Cardiac septum (tissue), 1 donor: ENCODE results near the gene DEFB114. TPM values are rescaled to one million over a fixed set of nuclear protein-coding genes. Genes with fewer than 3 reads are reported as not detected.

Experiments used
- DNase-seq: peaks from one replicate; pipeline ENCODE4 v3.0.0-alpha.2; 2020; ENCODE audit warnings: low spot score
- intact Hi-C: fragments of 100-400 bp; cut with DNase I; formaldehyde crosslinking; loops from one replicate; pipeline ENCODE4 v1.14.0; 2022
- total RNA-seq: library from RNA; stranded (reverse); fragmentation: NEBNext Ultra II Directional; extraction: Animal tissue kit (Norgen Biotek cat#: 25700); gene quantifications from one replicate; pipeline ENCODE4 v1.2.1, GENCODE V29; 2021
- donor health status: DM: no; HTN: no; CAD: no.

The DEFB114 gene
- total RNA-seq, 1 donor from 2014 or later = not detected

- DNase-seq = no peak
- intact Hi-C loops = no loop called here
Observed at GRCh38 chr6:49939993-49940498, 23.9 kb downstream of the DEFB114 start.

DNA sequence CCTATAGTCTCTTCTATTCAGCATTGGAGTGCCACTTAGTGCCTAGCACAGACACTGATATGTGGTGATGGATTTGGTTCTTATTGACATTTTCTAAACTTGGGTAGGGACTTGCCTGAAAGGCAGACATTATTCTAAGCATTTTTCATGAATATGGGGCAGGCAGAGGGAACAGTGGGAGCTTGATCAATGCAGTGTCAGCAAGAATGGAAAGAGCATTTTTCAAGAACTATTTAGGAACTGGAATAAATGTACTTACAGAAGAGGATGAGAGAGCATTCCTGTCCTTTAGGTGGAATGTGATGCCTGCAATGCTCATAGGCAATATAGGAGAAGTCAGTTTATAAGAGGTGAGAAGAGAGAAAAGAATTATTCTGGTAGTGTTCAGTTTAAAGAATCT lies 26.2 kb downstream of the DEFB114 start:
- DNase-seq = no peak
- intact Hi-C loops = no loop called here

DNA sequence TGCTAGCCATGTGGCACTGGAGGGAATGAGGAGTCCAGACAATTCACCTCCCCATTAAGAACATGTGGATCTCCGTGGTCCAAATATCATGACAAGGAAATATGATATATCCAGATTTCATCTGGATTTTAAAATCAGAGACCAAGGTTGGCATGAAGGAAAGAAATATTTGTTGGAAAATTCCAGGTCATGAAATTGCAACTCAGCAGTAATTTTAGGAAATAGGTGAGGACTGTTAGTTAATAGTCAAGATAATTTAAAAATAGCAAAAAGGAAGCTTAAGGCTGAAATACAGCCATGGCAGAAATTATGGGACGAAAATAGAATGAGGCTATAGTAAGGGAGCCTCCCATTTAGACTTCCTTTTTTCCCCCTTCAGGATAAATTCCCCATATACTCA lies 26.9 kb downstream of the DEFB114 start:
- intact Hi-C loops = no loop called here
- DNase-seq = no peak

DNA sequence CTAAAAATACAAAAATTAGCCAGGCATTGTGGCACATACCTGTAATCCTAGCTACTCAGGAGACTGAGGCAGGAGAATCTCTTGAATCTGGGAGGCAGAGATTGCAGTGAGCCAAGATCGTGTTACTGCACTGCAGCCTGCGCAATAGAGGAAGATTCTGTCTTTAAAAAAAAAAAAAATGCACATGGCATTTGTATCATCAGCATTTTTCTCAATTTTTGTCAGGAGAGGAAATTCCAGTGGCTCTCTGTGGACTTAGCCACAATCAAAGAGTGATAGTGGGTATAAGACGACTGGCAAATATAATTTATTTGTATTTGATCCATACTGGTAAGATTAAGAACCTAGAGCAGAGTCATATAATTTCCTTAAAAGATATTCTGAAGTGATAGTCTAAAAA lies 28.6 kb downstream of the DEFB114 start:
- intact Hi-C loops = no loop called here

DNA sequence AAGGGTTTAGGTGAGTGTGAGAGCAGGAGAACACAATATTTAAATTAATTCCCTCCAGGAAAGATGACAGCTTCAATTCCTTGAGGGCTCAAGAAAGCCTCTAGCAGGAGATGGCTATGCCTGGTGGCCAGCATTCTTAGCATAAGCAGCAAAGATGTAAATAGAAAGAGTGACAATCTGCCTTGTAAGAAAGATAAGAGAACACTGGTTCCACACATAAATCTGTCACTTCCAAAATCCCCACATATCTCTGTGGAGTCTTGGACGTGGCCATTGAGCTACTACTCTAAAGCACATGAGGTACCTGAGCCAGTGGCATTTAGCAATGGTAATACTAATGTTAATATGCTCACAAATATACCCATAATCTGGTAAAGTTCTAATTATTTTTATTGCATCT lies 29.2 kb downstream of the DEFB114 start:
- DNase-seq = no peak
- intact Hi-C loops = no loop called here

More for the DNA sequence above, 28.6 kb downstream of the DEFB114 start:
- no peak for DNase-seq

DNA sequence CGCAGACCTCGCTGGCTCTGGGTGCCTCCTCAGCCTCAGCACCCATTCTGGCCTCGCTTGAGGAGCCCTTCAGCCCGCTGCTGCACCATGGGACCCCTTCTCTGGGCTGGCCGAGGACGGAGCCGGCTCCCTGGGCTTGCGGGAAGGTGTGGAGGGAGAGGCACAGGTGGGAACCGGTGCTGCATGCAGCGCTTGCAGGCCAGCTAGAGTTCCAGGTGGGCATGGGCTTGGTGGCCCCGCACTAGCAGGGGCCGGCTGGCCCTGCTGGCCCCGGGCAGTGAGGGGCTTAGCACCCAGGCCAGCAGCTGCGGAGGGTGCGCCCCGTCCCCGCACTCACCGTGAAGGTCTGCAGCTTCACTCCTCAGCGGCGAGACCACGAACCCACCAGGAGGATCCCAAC lies 30.4 kb downstream of the DEFB114 start:
- intact Hi-C loops = no loop called here
- DNase-seq = peak; percentile 68

DNA sequence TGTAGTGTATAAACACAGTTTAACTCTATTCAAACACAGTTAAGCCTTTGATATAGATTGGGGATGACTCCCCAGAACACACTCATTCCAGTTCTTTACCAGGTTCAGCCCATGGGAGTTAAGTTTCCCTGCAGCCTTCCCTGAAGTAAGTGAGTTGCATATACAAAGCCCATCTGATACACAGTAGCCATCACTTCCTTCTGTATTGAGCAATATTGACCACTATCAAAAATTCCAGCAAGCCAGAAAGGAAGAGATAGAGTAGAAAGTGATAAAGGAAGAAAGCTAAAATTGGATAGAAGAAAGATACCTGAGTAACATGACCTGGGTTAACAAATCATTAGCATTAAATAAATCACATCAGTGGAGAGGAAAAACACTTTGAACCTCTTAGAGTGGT lies 34.6 kb downstream of the DEFB114 start:
- DNase-seq = no peak
- intact Hi-C loops = no loop called here

DNA sequence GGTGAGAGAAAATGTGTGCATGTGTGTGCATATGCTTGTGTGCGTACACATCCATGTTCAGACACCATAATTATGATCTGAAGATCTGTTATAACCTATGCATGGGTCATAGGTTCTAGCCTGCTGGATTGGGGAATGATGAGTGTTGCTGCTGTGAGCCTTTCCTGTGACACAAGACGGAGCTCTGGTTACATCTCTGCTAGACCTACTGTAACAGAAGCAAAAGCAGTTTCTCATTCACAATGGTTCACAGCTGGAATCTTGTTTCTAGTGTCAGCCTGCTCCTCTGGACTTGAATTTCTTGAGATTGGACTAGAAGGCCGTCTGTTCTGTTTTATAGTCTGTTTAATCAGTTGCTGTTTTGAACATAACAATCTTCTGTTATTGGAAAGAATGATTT lies 40.1 kb downstream of the DEFB114 start:
- intact Hi-C loops = no loop called here
- no peak for DNase-seq

GRCh38 chr6:49919935-49920644 lies 43.9 kb downstream of the DEFB114 start:
- intact Hi-C loops = no loop called here
- no peak for DNase-seq

DNA sequence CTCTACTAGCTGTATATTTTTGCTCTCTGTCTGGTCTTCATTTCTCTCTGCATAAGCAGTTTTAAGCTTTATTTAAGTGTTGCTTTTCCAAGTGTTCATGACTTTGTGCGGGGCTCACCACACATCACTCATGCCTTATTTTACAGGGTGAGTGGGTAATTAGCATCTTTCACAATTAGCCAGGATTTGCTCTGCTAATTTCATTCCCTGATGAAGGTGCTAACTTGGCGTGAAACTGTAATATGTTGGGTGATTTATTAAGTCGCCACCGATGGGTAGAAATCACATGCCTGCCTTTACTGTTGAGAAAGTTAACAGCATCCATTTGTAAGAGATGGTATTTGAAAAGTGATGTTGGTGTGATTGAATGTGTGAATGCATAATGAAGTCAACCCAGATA lies 44.7 kb downstream of the DEFB114 start:
- no peak for DNase-seq
- intact Hi-C loops = no loop called here

DNA sequence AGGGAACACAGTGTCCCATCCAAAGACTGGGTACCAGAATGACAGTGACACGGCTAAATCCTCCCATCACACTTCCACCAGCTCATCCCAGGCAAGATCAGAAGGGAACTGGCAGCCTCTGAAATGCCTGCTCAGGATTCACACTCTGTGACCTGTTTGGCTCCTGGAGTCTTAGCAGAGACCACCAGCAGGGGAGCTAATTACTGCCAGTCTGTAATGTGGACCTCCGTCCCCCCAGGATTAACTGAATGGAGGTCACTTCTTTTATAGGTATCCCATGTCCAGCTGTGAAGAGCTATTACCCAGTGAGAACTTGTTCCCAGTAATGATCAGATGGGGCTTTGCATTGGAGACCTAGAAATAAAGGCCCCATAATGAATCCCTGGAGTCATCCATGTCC lies 45.2 kb downstream of the DEFB114 start:
- DNase-seq = no peak

DNA sequence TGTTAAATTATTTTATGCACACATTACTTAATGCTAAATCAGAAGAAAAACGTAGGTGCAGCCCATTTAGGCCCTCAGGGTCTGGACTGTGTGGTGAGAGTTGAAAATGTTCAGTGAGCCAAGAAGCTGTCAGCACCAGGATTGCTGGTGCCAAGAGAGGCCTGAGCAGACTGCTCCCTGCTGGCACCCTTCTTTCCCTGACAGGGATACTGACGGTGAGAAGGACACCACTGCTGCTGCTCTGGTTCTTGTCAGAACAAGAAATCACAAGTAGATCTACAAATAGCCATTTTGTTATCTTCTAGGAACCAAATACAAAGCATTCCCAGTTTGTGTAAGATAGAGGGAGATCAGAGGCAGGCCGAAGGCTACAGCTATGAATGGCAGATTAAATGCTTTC lies 48.9 kb downstream of the DEFB114 start:
- peak; percentile 66 for DNase-seq
- intact Hi-C loops = no loop called here

More for the DNA sequence above, 45.2 kb downstream of the DEFB114 start:
- intact Hi-C loops = no loop called here

GRCh38 chr6:49913636-49914375 lies 50.2 kb downstream of the DEFB114 start:
- no peak for DNase-seq
- intact Hi-C loops = no loop called here

DNA sequence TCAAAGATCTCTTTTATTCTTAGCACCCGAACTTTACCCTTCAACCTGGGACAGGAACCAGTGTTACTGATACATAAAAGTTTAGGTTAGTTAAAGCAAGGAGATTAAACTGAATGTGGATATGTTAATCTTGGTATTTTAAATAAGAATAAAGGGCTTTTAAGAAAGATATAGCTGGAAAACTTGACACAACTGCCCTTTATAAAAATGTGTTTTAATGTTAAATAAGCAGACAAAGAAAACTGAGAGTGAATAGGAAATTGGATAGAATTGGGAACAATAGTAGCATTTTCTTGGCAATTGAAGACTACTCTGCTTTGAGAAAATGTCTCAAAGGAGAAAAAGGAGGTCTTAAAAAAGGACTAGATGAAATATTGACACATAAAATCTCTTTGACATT lies 51.8 kb downstream of the DEFB114 start:
- intact Hi-C loops = no loop called here

GRCh38 chr6:49911252-49911651 lies 52.7 kb downstream of the DEFB114 start:
- intact Hi-C loops = no loop called here
- no peak for DNase-seq

More for the DNA sequence above, 51.8 kb downstream of the DEFB114 start:
- DNase-seq = no peak

Other genes with a start within 250 kb of the DEFB114 start
- gene CRISP3, start 219.8 kb downstream of the DEFB114 start, total RNA-seq = 0.32 TPM
- not detected for gene PGK2, start 176.9 kb downstream of the DEFB114 start, total RNA-seq
- gene CRISP1, start 97.6 kb downstream of the DEFB114 start, total RNA-seq = not detected
- not detected for gene DEFB113, start 5.5 kb upstream of the DEFB114 start, total RNA-seq
- not detected for gene DEFB110, start 57.8 kb upstream of the DEFB114 start, total RNA-seq
- gene DEFB112, start 85.8 kb upstream of the DEFB114 start, total RNA-seq = not detected